Measurements from ENCODE around the gene KRT83. TPM values are rescaled to one million over a fixed set of nuclear protein-coding genes. Genes with fewer than 3 reads are reported as not detected.

Gene KRT83
- polyA plus RNA-seq, 3 donors, result not detected

GRCh38 chr12:52317468-52318052 is 3.6 kb downstream of the KRT83 start:
- DNase-seq, result no peak
- peak overlapping the region in 1 of 7 donors; percentile 52 for H3K27ac Mint-ChIP-seq
- H3K36me3 Mint-ChIP-seq, result no peaks in the 10 kb centered on the region
- Histone ChIP-seq H3K9ac (ENCODE audit: insufficient read depth, low read length, poor library complexity, severe bottlenecking) (no peak overlapping the region), H4K20me1 (ENCODE audit: insufficient read depth, low read length) (no peaks in the 10 kb centered on the region), H3K36me3 (replicated peaks in 1 of 2; ENCODE audit: control insufficient read depth in 1 of 2, insufficient read depth in 2 of 2, low read length in 2 of 2) (no peaks in the 10 kb centered on the region), H3K4me2 (replicated peaks; ENCODE audit: extremely low read depth, low read length, poor library complexity, severe bottlenecking) (no peak overlapping the region), H3K4me1 (ENCODE audit: control insufficient read depth in 1 of 2, insufficient read depth in 2 of 2, low read length in 2 of 2) (no peaks in the 10 kb centered on the region), H3K27me3 (ENCODE audit: control insufficient read depth in 2 of 2, insufficient read depth in 2 of 2, low read length in 2 of 2) (peaks cover 0 to 13% of the 10 kb centered on the region in 2 donors), H3K9me3 (replicated peaks in 1 of 2; ENCODE audit: control insufficient read depth in 1 of 2, insufficient read depth in 1 of 2, low read length in 2 of 2) (no peaks in the 10 kb centered on the region), H3K27ac (ENCODE audit: low read depth in 1 of 2, low read length in 2 of 2) (no peak overlapping the region), H3K79me2 (ENCODE audit: insufficient read depth, low read length) (no peaks in the 10 kb centered on the region), H3K4me3 (replicated peaks in 1 of 3; ENCODE audit: low read depth in 2 of 3, low read length in 3 of 3) (no peak overlapping the region), H2AFZ (ENCODE audit: insufficient read depth, low read depth, low read length, poor library complexity, severe bottlenecking) (no peak overlapping the region)
- H3K9me3 Mint-ChIP-seq, result peaks cover 0 to 2% (median 0%) of the 10 kb centered on the region in 7 donors
- H3K27me3 Mint-ChIP-seq (ENCODE audit: low read depth in 3 of 3), result peaks cover 22 to 50% (median 28%) of the 10 kb centered on the region in 3 donors
- TF ChIP-seq CTCF (IDR thresholded peaks at IDR 0.05), result no peak
- H3K4me3 Mint-ChIP-seq, result no peak overlapping the region
- H3K4me1 Mint-ChIP-seq, result no peaks in the 10 kb centered on the region
- intact Hi-C loops (cut with micrococcal nuclease), result no loop called here
- WGBS (ENCODE audit: insufficient coverage), result 95% methylated on average over 6 of the region's 12 CpGs

GRCh38 chr12:52316701-52317100 is 4.5 kb downstream of the KRT83 start:
- Histone ChIP-seq H3K36me3 (replicated peaks in 1 of 2; ENCODE audit: control insufficient read depth in 1 of 2, insufficient read depth in 2 of 2, low read length in 2 of 2) (no peaks in the 10 kb centered on the region), H3K4me1 (ENCODE audit: control insufficient read depth in 1 of 2, insufficient read depth in 2 of 2, low read length in 2 of 2) (no peaks in the 10 kb centered on the region), H3K79me2 (ENCODE audit: insufficient read depth, low read length) (no peaks in the 10 kb centered on the region), H4K20me1 (ENCODE audit: insufficient read depth, low read length) (no peaks in the 10 kb centered on the region), H3K9ac (ENCODE audit: insufficient read depth, low read length, poor library complexity, severe bottlenecking) (no peak overlapping the region), H3K9me3 (replicated peaks in 1 of 2; ENCODE audit: control insufficient read depth in 1 of 2, insufficient read depth in 1 of 2, low read length in 2 of 2) (no peaks in the 10 kb centered on the region), H3K27me3 (ENCODE audit: control insufficient read depth in 2 of 2, insufficient read depth in 2 of 2, low read length in 2 of 2) (peaks cover 0 to 19% of the 10 kb centered on the region in 2 donors), H3K4me2 (replicated peaks; ENCODE audit: extremely low read depth, low read length, poor library complexity, severe bottlenecking) (no peak overlapping the region), H3K27ac (ENCODE audit: low read depth in 1 of 2, low read length in 2 of 2) (no peak overlapping the region), H2AFZ (ENCODE audit: insufficient read depth, low read depth, low read length, poor library complexity, severe bottlenecking) (no peak overlapping the region), H3K4me3 (replicated peaks in 1 of 3; ENCODE audit: low read depth in 2 of 3, low read length in 3 of 3) (no peak overlapping the region)
- peaks cover 21 to 52% (median 25%) of the 10 kb centered on the region in 3 donors for H3K27me3 Mint-ChIP-seq (ENCODE audit: low read depth in 3 of 3)
- peaks cover 0 to 2% (median 0%) of the 10 kb centered on the region in 7 donors for H3K9me3 Mint-ChIP-seq
- no peak for DNase-seq
- H3K27ac Mint-ChIP-seq, result no peak overlapping the region
- intact Hi-C loops (cut with micrococcal nuclease), result no loop called here
- no peaks in the 10 kb centered on the region for H3K36me3 Mint-ChIP-seq
- no peak overlapping the region for H3K4me3 Mint-ChIP-seq
- no peak for TF ChIP-seq CTCF (IDR thresholded peaks at IDR 0.05)
- 100% methylated on average over 2 of the region's 11 CpGs for WGBS (ENCODE audit: insufficient coverage)
- no peaks in the 10 kb centered on the region for H3K4me1 Mint-ChIP-seq

Data from CD14-positive monocyte (primary cell).